Stimulated activated CD4-positive, alpha-beta T cell treated with anti-CD3 and anti-CD28 coated beads, Interleukin-2, amount 100 ng/mL, for 24 hours (primary cell): Measurements from ENCODE around the gene INPP5A.
"Not testable (repeated sequence)": the region's sequence is repeated elsewhere in the genome, so short reads cannot be mapped to it uniquely, and the experiment has no call there.

Experiments used
- DNase-seq, 2 donors: peaks; one replicate each; pipeline ENCODE4 v3.0.0-alpha.2; 2020

The INPP5A gene

DNA sequence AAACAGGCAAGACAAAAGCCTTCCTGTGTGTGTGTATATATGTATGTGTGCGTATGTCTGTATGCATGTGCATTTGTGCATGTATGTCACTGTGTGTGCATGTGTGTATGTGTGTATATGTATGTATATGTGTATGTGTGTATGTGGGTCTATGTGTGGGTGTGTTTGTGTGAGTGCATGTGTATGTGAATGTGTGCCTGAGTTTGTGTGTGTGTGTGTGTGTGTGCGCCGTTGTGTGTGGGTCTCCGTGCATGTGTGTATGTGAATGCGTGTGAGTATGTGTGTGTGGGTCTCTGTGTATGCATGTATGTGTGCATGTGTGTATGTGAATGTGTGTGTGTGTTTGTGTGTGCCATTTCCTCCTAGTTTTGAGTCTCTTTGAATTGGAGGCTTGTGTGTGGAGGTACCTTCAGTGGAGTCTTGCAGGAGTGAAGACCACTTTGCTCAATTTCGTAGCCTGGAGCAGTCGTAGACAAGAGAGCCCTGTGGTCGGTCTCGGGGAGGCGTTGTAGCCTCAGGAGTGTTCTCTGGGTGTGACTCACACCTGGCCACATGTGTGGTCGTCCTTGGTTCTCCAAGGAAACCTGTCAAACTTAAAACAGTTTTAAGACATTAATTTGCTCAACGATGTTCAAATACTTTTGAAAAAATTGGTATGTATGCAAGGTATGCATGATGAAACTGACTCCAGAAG is 28.1 kb downstream of the INPP5A start:
- no peak for DNase-seq

DNA sequence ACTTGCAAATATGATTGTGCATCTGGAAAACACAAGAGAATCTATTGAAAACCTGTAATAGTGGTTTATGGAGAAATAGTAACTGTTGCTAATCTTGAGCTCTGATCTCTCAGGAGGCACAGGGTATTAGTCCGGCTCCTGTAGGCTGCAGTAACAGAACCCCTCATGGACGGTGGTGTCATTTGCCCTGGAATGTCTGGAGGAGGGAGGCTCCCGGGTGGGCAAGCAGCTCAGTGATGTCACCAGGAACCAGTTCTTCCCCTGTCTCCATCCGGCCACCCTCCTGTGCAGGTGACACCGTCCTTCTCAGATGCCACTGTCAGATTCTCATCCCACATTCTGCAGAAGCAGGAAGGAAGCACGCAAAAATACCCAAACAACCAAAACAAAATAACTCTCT is 29.3 kb downstream of the INPP5A start:
- DNase-seq: no peak

DNA sequence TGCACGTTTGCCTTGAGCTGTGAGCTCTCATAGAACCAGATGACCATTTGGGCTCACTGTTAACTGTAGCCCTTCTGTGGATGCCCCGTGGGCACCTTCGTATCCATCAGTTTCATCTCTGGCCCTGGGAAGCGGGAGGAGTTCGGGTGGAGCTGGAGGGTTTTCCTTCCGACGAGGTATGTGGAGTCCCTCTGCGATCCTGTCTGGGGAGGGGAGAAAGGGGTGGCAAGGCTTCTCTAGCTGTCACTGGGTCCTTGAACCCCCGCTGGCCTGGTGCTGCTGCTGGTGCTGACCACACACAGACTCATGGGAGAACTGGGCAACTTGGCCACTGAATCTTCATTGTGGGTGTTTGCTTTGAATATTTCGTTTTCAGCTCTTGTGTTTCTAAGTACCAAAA is 32.7 kb downstream of the INPP5A start:
- DNase-seq: no peak

DNA sequence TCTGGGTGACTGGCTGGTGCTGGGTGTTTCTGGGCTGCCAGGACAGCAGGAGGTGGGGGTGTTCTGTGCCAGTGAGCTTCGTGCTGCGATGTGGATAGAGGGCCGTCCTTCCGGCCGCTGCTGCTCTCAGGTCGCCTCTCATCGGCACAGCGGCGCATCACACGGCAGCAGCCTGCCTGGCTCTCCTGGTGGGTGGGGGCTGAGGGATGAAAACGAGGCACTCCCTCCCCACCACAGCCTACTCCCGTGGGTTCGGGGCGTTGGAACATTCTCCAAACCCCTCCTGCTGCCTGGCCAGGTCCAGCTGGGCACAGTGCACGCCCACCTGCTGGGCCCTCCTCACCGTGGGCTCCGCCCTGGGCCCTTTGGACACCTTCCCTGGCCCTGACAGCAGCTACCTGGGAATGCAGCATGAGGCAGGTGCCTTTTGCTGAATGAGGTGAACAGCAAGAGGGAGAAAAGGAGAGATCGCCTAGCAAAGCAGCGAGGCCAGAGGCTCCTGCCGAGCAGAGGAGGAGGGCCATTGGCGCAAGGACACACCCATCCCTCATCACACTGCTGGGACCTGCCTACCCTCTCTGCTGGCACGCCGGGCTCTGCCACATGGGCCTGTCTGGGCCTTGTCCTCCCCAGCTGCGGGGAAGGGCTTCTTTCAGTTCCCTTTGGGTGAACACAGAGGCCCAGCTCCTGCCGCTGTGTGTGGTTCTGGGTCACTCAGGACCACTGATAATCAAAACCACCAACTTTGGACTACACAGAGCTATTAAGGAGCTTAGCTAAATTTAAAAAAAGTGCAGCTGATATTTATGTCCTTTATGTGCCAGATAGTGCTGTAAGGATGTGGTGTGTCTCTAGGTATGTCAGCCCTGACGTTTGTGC is 33.4 kb downstream of the INPP5A start:
- DNase-seq: no peak

DNA sequence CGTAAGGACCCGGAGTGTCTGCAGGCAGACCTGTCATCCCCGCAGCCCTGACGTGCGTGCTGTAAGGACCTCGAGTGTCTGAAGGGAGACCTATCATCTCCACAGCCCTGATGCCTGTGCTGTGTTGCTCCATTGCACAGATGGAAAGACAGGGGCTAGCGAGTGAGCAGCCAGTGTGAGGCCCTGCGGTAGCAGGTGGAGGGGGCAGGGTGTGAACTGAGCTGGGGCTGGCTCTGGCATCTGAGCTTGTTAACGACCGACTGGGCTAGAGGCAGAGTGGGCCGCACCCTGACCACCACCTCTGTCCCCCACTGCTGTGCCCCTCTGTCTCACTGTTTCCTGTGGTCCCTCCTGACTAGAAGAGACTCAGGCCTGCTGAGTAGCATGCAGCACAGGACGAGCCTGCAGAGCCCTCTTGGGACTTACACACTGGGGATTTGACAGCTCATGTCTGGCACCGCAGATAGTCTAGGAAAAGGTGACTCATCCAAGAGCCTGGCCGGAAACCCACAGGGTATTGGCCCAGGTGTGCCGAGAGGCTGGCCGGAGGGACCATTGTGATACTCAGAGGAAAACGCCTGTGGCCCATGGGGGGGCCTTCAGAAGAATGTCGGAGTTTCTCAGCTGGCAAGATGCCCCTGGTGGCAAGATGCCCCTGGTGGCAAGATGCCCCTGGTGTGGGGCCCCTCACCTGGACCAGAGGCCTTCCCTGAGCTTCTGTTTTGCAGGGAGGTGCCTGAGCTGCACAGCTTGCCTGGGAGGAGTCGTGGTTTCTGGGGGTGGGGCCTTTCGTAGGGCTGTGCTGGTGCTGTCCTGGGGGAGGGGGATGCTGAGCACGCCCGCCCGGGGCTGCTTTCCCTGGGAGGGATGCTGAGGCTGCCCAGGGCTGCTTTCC is 34.3 kb downstream of the INPP5A start:
- DNase-seq: peak; percentile 62 to 65

DNA sequence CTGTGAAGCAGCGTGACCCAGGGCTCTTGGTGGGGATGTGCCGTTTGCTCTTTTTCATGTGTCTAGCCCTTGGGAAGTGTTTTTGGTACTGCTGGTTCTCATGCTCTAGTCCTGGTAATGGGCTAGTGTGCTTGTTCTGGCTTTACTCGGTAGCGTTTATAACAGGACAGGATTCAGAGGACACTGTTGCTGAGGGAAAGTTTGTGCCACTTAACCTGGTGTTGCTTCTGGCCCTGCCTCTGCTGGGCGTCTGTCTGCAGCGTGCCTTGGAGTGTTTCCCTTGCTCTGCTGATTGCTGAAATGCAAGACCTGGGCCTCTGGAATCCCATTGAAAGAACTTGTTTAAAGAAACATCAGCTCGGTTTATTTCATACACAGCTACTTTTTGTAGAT is 35.0 kb downstream of the INPP5A start:
- no peak for DNase-seq

DNA sequence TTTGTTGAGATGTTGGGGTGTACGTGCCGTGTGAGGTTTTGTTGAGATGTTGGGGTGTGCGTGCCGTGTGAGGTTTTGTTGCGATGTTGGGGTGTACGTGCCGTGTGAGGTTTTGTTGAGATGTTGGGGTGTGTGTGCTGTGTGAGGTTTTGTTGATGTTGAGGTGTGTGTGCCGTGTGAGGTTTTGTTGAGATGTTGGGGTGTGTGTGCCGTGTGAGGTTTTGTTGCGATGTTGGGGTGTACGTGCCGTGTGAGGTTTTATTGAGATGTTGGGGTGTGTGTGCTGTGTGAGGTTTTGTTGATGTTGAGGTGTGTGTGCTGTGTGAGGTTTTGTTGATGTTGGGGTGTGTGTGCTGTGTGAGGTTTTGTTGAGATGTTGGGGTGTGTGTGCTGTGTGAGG is 35.4 kb downstream of the INPP5A start:
- DNase-seq: not testable (repeated sequence)

DNA sequence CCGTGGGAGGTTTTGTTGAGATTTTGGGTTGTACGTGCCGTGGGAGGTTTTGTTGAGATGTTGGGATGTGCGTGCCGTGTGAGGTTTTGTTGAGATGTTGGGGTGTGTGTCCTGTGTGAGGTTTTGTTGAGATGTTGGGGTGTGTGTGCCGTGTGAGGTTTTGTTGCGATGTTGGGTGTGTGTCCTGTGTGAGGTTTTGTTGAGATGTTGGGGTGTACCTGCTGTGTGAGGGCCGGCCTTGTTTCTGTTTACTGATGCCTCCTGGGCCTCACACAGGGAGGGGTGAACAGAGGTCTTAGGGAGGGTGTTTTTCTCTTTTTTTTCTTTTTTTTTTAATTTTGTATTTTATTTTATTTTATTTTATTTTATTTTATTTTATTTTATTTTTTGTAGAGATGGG is 36.7 kb downstream of the INPP5A start:
- DNase-seq: no peak

DNA sequence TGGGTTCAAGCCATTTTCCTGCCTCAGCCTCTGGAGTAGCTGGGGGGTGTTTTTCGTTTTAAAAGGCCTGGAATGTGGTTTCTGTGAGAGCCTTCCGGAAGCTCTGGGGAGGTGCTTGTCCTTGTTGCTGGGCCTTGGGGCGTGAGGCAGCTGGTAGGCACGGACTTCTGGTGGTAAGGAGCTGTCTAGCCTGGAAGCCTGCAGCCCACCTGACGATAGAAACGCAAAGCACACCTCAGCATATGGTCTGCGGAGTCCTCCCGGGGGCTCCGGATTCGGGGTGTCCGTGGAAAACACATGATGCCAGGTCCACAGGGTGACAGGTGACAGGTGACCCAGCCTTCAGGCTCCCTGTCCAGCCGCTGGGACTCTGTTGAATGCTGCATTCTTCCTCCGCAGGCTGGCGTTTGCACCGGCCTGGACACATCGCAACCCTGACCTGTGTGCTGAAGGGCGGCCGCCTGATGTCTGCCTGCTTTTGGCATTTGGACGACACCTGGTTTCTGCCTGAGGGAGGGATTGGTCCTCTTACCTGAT is 37.3 kb downstream of the INPP5A start:
- DNase-seq: no peak

DNA sequence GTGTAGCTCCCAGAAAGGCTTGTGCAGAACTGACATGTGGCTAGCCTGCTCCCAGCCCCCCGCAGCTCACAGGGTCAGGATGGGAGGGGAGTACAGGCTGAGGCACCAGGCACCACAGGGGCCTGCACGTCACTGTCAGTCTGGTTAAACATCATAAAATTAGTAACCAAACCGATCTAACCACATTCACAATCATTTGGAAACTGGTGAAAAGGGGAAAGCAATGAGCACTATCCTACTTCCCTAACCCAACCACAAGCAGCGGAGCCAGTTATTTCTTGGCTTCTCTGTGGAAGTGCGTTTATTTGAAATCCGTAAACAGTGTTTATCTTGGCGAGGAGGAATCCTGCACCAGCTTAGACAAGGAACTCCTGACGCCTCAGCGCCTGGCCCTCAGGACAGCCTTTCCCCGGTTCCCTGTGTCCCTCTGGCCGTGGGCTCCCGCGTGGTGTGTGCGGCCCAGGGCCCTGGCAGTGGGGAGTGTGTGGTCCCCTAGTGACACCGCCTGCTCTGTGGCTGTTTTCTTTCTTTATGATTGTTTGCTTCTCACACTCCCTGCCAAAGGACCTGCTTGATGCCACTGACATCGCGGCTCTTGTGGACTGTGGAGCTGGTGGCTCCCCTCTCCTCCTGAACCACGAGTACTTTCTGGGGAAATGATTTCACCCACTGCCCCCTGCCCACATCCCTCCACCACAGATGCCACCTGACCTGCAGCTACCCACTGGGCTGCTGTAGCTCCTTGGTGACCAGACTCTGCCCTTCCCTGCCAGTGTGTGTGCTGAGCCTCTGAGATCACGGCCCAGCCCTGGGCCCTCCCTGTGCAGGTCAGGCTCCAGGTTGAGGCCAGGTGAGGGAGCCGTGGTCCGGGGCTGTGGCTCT is 38.0 kb downstream of the INPP5A start:
- peak in 1 of 2 donors; percentile 46 for DNase-seq

DNA sequence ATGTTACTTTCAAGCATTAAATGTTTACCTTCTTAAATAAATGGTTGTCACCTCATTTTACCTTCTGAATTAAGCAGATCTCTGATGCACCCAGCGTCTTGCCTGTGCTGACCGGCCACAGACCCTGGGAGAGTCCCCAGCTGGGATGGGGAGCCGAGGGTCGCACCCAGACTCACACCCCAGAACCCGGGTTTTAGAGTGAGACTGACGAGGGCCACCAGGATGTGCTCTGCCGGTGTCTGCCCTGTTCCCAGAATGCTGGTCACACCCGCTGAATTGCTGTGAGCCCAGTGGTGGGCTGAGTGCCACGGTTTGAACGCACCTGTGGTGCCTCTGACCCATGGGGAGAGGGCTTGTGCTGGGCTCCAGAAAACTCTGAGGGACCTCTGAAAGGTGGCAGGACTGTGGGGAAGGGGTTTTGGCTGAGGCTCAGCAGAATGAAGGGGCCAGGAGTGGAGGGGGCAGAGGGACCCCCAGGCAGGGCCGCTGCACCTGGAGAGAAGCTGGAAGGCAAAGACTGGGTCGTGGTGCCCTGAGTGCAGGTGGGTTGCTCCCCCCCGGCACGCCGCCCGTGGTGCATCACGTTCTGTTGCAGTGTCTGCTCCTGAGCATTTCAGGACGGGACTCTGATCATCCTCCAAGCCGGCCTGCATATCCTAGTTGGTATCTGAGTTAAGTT is 39.2 kb downstream of the INPP5A start:
- DNase-seq: no peak

DNA sequence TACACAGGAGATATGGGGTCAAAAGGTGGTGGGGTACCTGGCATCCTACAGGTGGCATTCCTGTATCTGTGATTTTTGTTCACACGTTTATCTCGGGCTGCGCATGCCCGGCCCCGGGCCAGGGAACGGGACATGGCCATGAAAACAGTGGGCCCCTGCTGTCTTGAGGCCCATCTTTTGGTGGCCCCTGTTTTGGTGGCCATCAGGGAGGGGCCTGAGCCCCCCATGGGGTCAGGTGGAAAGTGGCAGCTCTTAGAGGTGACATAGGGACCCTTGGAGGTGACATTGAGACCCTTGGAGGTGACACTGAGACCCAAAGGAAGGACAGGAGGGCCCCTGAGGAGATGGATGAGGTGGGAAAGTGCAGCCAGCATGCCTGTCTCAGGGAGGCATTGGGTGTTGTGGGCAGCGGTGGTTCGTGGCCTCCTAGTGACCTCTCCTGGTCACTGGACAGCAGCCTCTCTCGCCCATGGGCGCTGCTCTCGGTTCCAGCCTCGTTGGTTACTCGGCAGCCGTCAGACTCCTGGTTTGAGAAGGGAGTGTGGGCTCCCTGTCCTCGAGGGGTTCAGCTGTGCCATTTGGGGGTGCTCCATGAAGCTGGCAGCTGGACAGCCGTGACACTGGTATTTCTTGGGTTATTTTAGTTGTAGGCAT is 39.9 kb downstream of the INPP5A start:
- no peak for DNase-seq

DNA sequence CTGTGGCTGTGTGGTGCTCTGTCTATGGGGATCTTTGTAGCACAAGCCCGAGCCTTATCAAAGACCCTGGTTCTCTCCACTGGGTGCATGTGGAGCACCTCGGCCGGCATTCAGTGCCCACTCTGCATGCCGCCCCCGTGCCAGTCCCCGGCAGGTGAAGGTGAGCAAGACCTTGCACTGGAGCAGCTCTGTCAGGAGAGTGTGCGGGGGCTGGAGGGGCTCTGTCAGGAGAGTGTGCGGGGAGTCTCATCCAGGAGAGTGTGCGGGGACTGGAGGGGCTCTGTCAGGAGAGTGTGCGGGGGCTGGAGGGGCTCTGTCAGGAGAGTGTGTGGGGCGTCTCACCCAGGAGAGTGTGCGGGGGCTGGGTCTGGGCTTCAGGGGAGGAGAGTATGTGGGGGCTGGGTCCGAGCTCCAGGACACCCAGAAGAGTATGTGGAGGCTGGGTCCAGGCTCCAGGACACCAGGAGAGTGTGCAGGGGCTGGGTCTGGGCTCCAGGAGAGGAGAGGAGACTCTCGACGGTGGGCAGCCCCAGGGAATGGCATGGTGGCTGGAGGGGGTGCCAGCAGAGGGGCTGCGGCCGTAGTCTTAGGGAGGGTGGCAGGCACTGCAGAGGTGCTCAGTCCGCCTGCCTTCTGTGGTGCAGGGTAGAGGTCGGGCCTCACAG is 40.8 kb downstream of the INPP5A start:
- no peak for DNase-seq

DNA sequence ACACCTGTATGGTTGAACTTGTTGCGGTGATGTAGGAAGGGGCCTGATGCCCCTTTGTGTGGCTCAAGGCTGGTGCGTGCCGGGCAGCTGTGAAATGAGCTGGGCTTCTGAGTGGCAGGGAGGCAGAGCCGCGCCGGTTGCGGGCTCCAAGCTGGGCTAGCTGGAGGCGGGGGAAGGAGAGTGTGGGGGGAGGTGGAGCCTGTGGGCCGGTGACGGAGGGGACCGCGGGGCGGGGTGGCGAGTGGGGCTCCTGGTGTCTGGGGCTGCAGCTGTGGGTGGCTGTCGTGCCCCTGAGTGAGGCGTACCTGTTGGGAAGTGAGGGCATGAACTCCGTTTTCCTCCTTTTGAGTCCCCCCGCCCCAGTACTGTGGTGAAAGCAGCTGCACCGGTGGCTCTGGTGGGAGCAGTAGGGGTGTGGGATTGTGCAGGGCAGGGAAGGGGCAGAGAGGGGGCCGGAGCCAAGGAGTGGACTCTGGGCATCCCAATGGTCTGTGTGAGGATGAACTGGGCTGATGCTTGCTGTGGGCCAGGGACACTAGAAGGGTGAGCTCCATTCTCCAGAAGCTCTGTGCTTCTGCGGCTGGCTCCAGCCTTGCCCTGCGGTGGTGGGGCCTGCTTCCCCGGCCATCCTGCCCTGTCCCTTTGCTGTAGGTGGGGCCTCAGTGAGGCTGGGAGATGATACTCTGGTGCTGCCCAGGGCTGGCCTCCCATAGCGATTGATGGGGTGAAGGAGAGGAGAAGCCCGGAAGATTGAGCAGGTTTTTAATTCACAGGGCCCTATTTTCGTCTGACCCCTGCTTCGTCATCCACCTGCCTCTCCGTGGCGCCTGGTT is 41.7 kb downstream of the INPP5A start:
- DNase-seq: no peak

DNA sequence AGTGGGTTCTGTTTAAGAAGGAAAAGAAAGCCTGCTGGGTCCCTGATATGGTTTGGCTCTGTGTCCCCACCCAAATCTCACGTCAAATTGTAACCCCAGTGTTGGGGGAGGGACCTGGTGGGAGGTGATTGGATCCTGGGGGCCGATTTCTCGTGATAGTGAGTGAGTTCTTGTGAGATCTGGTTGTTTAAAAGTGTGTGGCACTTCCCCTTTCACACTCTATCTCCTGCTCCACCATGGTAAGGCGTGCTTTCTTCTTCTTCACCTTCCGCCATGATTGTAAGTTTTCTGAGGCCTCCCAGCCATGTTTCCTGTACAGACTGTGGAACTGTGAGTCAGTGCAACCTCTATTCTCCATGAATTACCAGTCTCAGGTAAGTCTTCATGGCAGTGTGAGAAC is 42.6 kb downstream of the INPP5A start:
- DNase-seq: no peak

DNA sequence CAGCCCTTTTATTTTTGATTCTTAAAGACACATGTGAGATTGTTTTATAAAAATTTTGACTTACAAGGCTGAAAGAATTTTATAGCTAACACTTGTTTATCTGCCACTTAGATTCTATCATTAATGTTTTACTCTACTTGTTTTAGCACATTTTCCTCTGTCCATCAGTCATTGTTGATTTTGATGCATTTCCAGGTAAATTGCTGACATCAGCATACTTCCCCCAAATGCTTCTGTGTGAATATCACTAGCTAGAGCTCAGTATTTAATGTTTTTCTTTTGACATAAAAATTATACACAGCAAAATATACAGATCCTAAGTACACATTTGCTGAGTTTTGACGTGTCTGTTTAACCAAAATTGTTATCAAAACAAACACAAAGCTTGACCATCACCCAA is 43.0 kb downstream of the INPP5A start:
- DNase-seq: no peak

DNA sequence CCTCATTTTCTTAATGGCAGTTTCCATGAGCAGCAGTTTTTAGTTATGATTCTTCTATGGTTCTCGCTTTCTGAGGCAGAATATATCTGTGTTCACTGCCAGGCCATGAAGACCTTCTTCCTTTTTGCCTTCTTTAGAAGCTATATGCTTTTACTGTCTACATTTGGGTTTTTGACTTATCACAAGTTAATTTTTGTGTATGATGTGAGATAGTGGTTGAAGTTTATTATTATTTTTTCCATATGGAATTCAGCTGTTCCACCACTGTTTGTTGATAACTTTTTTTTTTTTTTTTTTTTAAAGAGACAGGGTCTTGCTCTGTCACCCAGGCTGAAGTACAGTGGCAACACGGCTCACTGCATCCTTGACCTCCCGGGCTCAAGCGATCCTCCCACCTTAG is 44.5 kb downstream of the INPP5A start:
- DNase-seq: no peak

DNA sequence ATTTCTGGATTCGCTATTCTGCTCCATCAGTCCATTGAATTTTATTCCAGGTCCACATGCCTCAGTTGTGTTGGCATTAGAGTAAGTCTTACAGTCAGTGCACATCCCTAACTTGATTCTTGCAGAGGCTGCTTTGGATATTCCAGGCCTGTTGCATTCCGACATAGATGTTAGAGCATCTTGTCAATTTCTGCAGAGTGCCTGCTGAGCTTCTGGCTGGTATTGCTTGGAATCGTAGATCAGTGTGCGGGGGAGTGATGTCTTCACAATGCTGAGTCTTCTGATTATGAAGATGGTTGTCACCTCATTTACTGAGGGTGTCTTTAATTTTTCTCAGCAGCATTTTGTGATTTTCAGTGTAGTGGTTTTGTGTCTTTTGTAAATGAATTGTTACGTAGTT is 45.2 kb downstream of the INPP5A start:
- no peak for DNase-seq

DNA sequence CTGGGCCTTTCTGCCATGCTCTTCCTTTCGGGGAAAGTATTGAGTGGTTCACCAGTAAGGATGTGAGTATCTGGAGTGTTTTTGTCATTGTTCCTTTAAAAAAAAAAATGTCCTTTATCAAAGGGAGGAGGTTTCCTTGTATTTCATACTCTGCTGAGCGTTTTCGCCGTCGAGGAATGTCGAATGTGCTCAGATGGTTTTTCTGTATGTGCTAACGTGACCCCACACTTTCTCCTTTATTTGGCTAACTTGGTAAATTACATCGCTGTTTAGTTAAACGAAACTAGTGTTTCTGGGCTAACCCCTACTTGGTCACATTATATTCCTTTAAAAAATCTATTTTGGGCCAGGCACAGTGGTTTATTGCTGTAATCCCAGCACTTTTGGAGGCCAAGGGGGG is 45.9 kb downstream of the INPP5A start:
- DNase-seq: no peak
